Activated CD4-positive, alpha-beta T cell treated with anti-CD3 and anti-CD28 coated beads for 4 hours (primary cell): ENCODE data around the gene SND1.

ENCODE experiments used
- DNase-seq, 2 donors: peaks; one replicate each; pipeline ENCODE4 v3.0.0-alpha.2; 2020

The SND1 gene

DNA sequence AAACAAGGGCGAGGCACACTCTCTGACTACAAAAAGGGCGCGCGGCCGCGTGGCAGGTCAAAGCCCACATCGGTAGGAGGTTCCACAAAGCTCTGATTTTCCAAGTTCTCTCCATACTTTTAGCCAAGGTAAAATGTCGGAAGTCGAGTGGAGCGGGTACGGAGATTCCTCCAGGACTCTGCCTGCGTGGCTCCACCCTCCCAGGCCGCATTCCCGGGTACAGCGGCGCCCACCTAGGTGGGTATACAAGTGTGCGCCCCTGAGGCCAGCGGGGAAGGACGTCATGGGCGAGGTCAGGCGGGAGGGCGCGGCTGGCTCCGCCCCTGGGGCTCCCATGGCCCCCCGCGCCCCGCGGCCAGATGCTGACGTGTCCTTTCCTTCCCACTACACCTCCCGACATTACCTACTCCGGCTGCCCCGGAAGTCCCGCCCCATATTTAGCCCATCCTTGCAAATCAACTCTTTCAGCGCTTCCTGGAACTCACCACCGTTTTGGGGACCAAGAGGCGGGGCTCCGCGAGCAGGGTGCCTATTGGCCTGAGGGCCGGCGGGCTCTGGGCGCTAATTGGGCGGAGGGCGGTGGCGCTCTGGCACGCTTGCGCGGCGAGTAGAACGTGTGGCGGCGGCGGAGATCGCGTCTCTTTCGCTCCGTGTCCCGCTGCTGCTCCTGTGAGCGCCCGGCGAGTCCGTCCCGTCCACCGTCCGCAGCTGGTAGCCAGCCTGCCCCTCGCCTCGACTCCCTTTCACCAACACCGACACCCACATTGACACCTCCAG lies at the start of gene SND1:
SND1 (plus strand) TSS at position 639 of the 777 bp plus-strand sequence. CDS start 180 bp downstream, outside the sequence.
- DNase-seq = peak; percentile 99

- no peak for DNase-seq
Measured at GRCh38 chr7:127608446-127608845, 43.5 kb upstream of the SND1 start.

DNA sequence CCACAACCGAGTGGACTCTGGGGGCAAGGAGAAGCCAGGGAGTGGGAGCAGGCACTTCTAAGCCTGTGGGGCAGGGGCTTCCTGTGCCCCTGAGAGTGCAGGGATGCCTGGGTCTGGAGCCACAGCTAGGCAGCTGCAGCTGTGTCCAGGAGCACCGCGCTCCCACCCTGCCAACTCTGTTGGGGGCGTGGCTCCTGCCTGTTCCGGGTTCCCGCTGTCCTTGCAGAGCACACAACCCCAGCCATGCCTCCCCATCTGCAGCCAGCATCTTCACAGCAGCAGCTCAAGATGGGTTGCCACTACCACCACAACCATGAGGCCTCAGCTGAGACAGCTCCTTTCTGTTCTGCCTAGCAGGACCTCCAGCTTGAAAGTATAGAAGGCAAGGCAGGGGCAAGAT lies 42.7 kb upstream of the SND1 start:
- no peak for DNase-seq

GRCh38 chr7:127612263-127612662 lies 39.7 kb upstream of the SND1 start:
- no peak for DNase-seq

GRCh38 chr7:127616724-127617123 lies 35.3 kb upstream of the SND1 start:
- no peak for DNase-seq

DNA sequence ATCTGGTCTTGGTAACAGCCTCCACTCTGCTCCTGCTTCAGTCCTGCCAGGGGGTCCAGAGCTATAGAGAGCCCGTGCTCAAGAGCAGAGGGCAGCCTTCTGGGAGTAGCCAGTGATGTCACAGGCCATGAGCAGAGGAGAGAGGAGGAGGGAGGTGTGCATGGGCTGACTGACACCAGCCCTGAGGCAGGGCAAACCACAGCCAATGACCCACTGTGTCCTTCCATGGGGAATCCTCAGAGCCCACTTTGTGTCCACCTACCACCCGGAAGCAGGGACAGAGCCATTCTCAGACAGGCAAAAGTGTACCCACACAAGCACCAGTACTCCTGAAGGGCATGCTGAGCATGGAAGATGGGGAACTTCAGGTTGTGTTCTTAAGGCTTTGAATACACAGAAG lies 34.0 kb upstream of the SND1 start, which contains the start of gene PAX4:
PAX4 (minus strand) TSS at position 101 of the 400 bp plus-strand sequence. CDS start 2,214 bp downstream, outside the sequence.
- DNase-seq = no peak

GRCh38 chr7:127618775-127619174 lies 33.2 kb upstream of the SND1 start:
- DNase-seq = no peak

GRCh38 chr7:127619681-127620405 lies 32.2 kb upstream of the SND1 start:
- no peak for DNase-seq

GRCh38 chr7:127620406-127621233 lies 31.4 kb upstream of the SND1 start:
- DNase-seq = no peak

- DNase-seq = no peak
Measured at GRCh38 chr7:127625331-127625730, 26.7 kb upstream of the SND1 start.

DNA sequence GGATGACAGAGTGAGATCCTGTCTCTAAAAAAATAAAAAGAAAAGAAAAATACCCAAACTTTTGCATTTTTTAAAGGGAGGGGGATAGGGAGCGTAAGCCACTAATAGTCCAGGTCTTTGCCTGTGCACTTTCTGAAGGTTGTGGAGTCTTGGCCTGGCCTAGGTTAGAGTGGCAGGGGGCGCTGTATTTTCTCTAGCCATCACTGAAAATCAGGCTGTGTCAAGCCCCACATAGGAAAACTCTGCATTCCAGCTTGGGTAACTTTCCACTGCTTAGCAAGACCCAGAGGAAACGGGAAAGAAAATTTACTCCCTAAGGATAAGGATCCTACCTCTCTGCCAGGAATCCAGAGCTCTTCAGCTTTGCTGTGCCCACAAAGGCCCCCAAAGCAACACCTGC lies 23.5 kb upstream of the SND1 start:
- DNase-seq = no peak

- peak in 1 of 2 donors; percentile 32 for DNase-seq
Measured at GRCh38 chr7:127629268-127629854, 22.6 kb upstream of the SND1 start.

DNA sequence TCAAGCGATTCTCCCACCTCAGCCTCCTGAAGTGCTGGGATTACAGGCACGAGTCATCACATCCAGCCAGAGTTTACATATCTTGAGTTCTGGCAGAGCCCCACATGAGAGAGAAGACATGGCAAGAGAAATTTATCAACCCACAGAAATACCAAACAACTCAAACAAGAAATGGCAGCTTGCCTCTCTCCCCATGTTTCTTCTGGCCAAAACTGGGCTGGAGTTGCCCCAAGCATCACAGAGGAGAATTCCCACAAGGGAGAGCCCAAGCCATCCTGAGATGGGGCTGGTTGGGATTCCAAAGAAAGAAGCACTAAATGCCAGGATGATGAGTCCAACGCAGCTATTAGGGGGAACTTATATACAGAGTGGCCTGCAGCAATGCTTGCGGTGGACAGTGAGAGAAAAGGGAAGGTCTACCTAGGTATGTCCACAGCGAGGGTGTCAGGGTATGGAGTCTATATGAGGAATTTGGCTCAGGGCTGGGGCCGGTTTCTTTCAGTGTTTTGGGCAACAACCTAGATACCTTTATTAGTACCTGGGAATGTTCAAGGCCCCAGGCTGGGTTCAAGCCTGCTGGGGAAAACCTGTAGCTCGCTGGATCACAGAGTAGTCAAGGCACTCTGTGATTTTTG lies 19.6 kb upstream of the SND1 start:
- DNase-seq = no peak

- no peak for DNase-seq
Measured at GRCh38 chr7:127635659-127636285, 16.2 kb upstream of the SND1 start.

DNA sequence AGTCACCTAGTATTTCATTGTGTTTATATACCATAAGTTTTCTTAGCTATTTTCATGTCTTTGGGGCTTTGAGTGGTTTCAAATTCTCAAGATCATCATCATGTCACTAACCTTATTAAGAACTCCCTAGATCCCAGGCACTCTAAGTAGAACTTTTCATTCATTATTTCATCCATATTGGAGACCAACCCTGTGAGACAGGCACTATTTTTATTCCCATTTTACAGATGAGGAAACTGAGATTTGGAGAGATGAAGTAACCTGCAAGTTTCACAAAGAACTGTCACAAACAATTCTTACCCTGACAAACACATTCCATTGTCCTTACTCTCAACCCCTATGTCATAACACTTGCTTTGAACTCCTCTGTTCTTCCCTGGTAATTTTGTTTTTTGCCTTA lies 13.8 kb upstream of the SND1 start:
- DNase-seq = no peak

DNA sequence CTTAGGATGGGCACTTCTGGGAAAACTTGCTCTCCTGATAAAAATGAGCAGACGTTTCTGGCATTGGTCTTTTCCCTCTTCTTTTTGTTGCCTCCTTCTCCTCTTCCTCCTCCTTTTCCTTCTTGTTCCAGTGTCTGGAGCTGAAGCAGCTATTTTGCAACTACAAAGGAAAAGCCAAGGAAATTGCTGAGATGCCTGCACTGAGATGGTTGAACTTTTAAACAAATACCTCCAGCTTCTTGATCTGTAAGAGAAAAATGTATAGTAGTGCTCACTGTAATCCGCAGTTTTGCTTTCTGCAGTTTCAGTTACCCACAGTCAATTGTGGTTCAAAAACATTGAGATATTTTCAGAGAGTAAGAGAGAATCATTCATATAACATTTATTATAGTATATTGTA lies 7.5 kb upstream of the SND1 start:
- no peak for DNase-seq

DNA sequence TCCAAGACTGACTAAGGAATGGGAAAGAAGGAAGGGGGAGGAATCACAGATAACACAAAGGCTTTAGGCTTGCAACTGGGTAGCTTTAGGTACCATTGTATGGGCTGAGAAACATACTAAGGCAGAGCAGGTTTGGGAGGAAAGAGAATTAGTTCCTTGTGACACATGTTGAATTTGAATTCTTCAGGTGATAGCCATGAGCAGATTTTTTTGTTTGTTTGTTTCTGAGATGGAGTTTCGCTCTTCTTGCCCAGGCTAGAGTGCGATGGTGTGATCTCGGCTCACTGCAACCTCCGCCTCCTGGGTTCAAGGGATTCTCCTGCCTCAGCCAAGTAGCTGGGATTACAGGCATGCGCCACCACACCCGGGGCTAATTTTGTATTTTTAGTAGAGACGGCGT lies 4.4 kb upstream of the SND1 start:
- DNase-seq = no peak

- no peak for DNase-seq
Measured at GRCh38 chr7:127648986-127649385, 3.0 kb upstream of the SND1 start.

DNA sequence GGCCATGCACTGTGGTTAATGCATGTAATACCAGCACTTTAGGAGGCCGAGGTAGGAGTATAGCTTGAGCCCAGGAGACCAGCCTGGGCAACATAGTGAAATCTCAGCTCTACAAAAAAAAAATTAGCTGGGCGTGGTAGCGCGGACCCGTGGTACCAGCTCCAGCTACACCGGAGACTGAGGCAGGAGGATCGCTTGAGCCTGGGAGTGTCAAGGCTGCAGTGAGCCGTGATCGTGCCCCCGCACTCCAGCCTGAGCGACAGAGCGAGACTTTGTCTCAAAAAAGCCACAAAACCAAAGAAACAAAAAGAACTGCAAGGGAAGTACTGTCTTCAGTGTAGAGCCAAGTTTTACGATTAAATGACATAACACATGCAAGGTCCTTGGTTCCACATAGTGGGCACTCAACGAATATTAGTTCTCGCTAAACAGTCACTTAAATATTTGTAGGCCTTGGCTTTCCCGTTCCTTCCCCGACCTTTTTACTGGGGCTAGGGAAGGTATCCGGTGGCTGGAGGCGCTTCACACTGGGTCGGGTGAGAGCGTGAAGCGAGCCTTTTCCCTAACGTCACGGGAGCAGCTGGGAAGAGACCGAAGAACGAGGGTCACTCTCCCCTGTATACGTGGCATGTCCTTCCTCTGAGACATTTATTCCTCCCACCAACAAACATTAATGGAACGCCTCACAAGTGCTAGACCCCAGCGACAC lies 993 bp upstream of the SND1 start:
- no peak for DNase-seq

DNA sequence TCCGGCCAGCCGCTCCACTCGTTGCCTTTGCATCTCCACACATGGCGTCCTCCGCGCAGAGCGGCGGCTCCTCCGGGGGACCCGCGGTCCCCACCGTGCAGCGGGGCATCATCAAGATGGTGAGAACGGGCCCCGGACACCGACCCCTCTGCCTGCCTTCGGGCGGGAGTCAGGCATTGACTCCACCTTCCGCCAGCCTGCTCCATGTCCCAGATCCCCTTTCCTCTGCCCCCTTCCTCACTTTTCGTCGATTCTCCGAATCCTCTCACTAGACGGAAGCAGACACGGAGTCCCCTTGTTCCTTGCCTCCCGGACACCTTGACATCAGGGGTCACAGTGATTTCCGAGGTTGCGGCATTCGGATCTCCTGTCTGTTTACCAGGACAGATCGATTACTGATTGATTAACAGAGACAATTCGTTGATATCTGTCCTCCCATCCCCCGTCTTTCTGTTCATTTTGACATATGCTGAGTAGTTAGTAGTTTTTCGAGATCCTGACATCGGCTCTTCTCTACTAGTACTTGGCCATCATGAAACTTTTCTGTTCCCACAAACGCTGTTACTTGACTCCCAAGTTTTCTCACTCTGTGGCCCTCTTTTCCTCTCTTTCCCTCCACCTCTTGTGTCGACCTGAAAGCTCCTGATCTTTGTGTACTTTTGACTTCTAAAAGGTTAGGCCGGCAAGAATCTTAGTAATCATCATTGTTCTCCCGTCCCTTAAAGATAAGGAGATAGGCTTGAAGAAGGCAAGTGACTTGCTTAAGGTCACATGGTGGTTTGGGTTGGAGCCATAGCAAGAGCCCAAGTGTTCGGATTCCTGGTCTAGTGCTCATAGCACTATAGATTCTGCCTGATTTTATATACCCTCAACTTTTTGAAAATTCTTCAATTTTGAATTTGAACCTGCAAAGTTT lies 597 bp downstream of the SND1 start:
- DNase-seq = peak in 1 of 2 donors; percentile 1
